ENCODE measurements around the gene AGAP5. TPM values are rescaled to one million over a fixed set of nuclear protein-coding genes. Genes with fewer than 3 reads are reported as not detected.

The AGAP5 gene
- polyA plus RNA-seq, 1 of the 3 experiments (the other 2 are of a cell fraction): 3.8 TPM

- 60% methylated on average over 5 of the region's 5 CpGs for WGBS (ENCODE audit: low lambda C conversion rate)
- ChIA-PET POLR2A (no interaction called here), CTCF (interaction anchor here (0.7 to 17.2 kb wide), 3 partner anchors 9 to 105 kb away, joined by 3 to 216 read pairs (median 3); no protein-coding TSS in a partner anchor)
- H3K9me3 ChIP-seq: no peaks in the 10 kb centered on the region
- H3K9ac ChIP-seq: no peak overlapping the region
- no peak for DNase-seq
- no peak overlapping the region for H2AFZ ChIP-seq (ENCODE audit: low read depth)
- TF ChIP-seq RFX5 (IDR thresholded peaks at IDR 0.05; ENCODE audit: low read length): no peak
- no peak for TF ChIP-seq FOXM1 (IDR thresholded peaks at IDR 0.05; ENCODE audit: low read depth)
- TF ChIP-seq MAX (IDR thresholded peaks at IDR 0.05; ENCODE audit: low read depth): no peak
- TF ChIP-seq GABPA (IDR thresholded peaks at IDR 0.05; ENCODE audit: low read depth): no peak
- no peak for TF ChIP-seq GATA2 (CRISPR knock-in tag; IDR thresholded peaks at IDR 0.05)
- no peak for TF ChIP-seq USF1 (IDR thresholded peaks at IDR 0.05; ENCODE audit: borderline replicate concordance, low read depth)
- no peak for TF ChIP-seq TAF1 (IDR thresholded peaks at IDR 0.05; ENCODE audit: borderline replicate concordance, low read depth, low read length)
- TF ChIP-seq SMC3 (IDR thresholded peaks at IDR 0.05; ENCODE audit: low read depth, low read length): no peak
- TF ChIP-seq ELF1 (IDR thresholded peaks at IDR 0.05): no peak
- TF ChIP-seq PBX3 (IDR thresholded peaks at IDR 0.05): no peak
- TF ChIP-seq EZH2phosphoT487 (IDR thresholded peaks at IDR 0.05; ENCODE audit: borderline replicate concordance, low read depth): no peak
- no peak for TF ChIP-seq MXI1 (IDR thresholded peaks at IDR 0.05; ENCODE audit: low read depth, low read length)
- H4K20me1 ChIP-seq (ENCODE audit: insufficient read depth): no peaks in the 10 kb centered on the region
- H3K4me2 ChIP-seq: no peak overlapping the region
- H3K27ac ChIP-seq (ENCODE audit: low read depth in 2 of 2, low read length in 1 of 2): no peak overlapping the region
- no peaks in the 10 kb centered on the region for H3K36me3 ChIP-seq (replicated peaks in 1 of 2; ENCODE audit: control insufficient read depth in 1 of 2, insufficient read depth in 2 of 2, low read length in 1 of 2)
- H3K27me3 ChIP-seq (ENCODE audit: insufficient read depth): no peaks in the 10 kb centered on the region
- no peaks in the 10 kb centered on the region for H3K4me1 ChIP-seq (ENCODE audit: control insufficient read depth in 1 of 2, insufficient read depth in 2 of 2, low read depth in 1 of 2, low read length in 1 of 2)
- no peaks in the 10 kb centered on the region for H3K9me2 ChIP-seq
- peaks cover 4% of the 10 kb centered on the region for H3F3A ChIP-seq (replicated peaks; ENCODE audit: insufficient read depth)
- H3K4me3 ChIP-seq (ENCODE audit: low read depth in 2 of 2, low read length in 1 of 2): no peak overlapping the region
- no peaks in the 10 kb centered on the region for H3K79me2 ChIP-seq (ENCODE audit: insufficient read depth)
Measured at GRCh38 chr10:73634421-73634820, 63.5 kb downstream of the AGAP5 start.

GRCh38 chr10:73629165-73629564 lies 68.7 kb downstream of the AGAP5 start:
- no peaks in the 10 kb centered on the region for H3K9me2 ChIP-seq
- peaks cover 11% of the 10 kb centered on the region for H3F3A ChIP-seq (replicated peaks; ENCODE audit: insufficient read depth)
- ChIA-PET POLR2A (no interaction called here), CTCF (interaction anchor here (2.7 to 3.0 kb wide), 2 partner anchors 15 to 100 kb away, joined by 16 to 20 read pairs; no protein-coding TSS in a partner anchor)
- H2AFZ ChIP-seq (ENCODE audit: low read depth): no peak overlapping the region
- no peak overlapping the region for H3K4me2 ChIP-seq
- no peak for DNase-seq
- H3K9me3 ChIP-seq: no peaks in the 10 kb centered on the region
- TF ChIP-seq IRF3 (IDR thresholded peaks at IDR 0.05; ENCODE audit: low read depth, low read length) (no peak), REST (IDR thresholded peaks at IDR 0.05; ENCODE audit: low read depth, low read length) (no peak), FOXJ3 (CRISPR knock-in tag; IDR thresholded peaks at IDR 0.05) (no peak), TCF12 (IDR thresholded peaks at IDR 0.05) (no peak), TAF1 (IDR thresholded peaks at IDR 0.05; ENCODE audit: borderline replicate concordance, low read depth, low read length) (no peak), CTCF (IDR thresholded peaks at IDR 0.05) (no peak), NFIC (IDR thresholded peaks at IDR 0.05; ENCODE audit: borderline replicate concordance) (no peak), GATA2 (CRISPR knock-in tag; IDR thresholded peaks at IDR 0.05) (no peak), RCOR1 (IDR thresholded peaks at IDR 0.05; ENCODE audit: low read length) (no peak), MEF2A (IDR thresholded peaks at IDR 0.05; ENCODE audit: borderline replicate concordance, low read depth) (no peak), JUND (IDR thresholded peaks at IDR 0.05) (no peak)
- H3K27me3 ChIP-seq (ENCODE audit: insufficient read depth): no peaks in the 10 kb centered on the region
- 96% methylated on average over 5 of the region's 5 CpGs for WGBS (ENCODE audit: low lambda C conversion rate)
- H3K4me3 ChIP-seq (ENCODE audit: low read depth in 2 of 2, low read length in 1 of 2): no peak overlapping the region
- no peak overlapping the region for H3K27ac ChIP-seq (ENCODE audit: low read depth in 2 of 2, low read length in 1 of 2)
- H3K4me1 ChIP-seq (ENCODE audit: control insufficient read depth in 1 of 2, insufficient read depth in 2 of 2, low read depth in 1 of 2, low read length in 1 of 2): peaks cover 0 to 4% of the 10 kb centered on the region in 2 experiments; a peak in 3 of 4 replicates
- H3K79me2 ChIP-seq (ENCODE audit: insufficient read depth): peaks cover 19% of the 10 kb centered on the region
- H3K9ac ChIP-seq: no peak overlapping the region
- H3K36me3 ChIP-seq (replicated peaks in 1 of 2; ENCODE audit: control insufficient read depth in 1 of 2, insufficient read depth in 2 of 2, low read length in 1 of 2): no peaks in the 10 kb centered on the region
- no peaks in the 10 kb centered on the region for H4K20me1 ChIP-seq (ENCODE audit: insufficient read depth)
